Tibial nerve (tissue), 4 donors: ENCODE results near the gene C10orf71.

Source experiments
- EP300 ChIP-seq, 2 donors: sonication (generic); formaldehyde crosslinking; IDR thresholded peaks; one replicate each; pipeline ENCODE4 v1.6.1; 2017; ENCODE audit warnings: antibody characterized with exemption in 2 of 2, mild to moderate bottlenecking in 1 of 2
- TF ChIP-seq, protein P1 (sequence below), 5 experiments: fragments of 200-600 bp in 3 of 5; fragments of 450-650 bp in 2 of 5; sonication (generic) in 3 of 5; IDR thresholded peaks; one replicate each; pipeline ENCODE4 v1.5.1; 2016 to 2019; ENCODE audit warnings: antibody characterized with exemption in 5 of 5, mild to moderate bottlenecking in 3 of 5, moderate library complexity in 2 of 5

DNA sequence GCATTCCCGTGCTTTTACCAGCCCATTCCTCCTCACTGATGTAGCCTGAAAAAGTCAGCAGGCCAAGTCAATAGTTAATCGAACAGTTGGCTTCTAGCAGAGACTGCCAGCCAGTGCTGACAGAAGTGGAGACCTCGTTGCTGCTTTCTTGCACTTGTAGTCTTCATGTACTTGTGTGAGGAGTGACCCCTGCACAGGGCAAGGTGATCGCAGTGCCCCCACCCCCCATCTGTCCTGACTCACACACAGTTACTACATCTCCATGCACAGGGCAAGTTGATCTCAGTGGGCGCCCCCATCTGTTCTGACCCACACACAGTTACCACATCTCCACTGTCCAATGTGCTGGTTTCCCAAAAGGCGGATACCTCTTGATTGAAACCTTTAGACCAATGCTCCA, 34.2 kb downstream of the C10orf71 start:
- no peak for TF ChIP-seq EP300 (IDR thresholded peaks at IDR 0.05)
- TF ChIP-seq, protein P1, sequence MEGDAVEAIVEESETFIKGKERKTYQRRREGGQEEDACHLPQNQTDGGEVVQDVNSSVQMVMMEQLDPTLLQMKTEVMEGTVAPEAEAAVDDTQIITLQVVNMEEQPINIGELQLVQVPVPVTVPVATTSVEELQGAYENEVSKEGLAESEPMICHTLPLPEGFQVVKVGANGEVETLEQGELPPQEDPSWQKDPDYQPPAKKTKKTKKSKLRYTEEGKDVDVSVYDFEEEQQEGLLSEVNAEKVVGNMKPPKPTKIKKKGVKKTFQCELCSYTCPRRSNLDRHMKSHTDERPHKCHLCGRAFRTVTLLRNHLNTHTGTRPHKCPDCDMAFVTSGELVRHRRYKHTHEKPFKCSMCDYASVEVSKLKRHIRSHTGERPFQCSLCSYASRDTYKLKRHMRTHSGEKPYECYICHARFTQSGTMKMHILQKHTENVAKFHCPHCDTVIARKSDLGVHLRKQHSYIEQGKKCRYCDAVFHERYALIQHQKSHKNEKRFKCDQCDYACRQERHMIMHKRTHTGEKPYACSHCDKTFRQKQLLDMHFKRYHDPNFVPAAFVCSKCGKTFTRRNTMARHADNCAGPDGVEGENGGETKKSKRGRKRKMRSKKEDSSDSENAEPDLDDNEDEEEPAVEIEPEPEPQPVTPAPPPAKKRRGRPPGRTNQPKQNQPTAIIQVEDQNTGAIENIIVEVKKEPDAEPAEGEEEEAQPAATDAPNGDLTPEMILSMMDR (IDR thresholded peaks at IDR 0.05), result no peak
